Fibroblast of skin of left biceps (primary cell): Measurements from ENCODE around the gene MCF2L2.

ENCODE experiments used
- DNase-seq, 2 experiments: peaks; one replicate each; pipeline ENCODE4 v3.0.0-alpha.2; 2013; ENCODE audit warnings: low read depth in 2 of 2

The MCF2L2 gene

DNA sequence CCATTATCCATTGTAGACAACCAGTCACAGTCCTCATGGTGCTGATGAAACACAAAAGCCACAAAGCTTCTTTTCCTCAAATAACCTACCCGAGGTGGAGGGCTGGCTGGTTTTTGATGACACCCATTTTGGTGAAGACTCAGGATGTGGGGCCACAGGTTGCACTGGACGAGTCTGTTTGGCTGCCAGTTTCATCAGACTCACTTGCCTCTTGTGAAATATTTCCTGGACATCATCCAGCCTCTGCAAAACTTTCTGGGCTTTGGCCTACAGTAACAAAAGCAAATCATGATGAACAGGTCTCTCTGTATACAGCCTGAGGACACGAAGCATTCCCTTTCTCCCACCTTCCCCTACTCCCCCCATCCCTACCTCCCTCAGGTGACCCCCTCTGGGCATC is 133.2 kb downstream of the MCF2L2 start:
- DNase-seq = peak; percentile 64 to 65

DNA sequence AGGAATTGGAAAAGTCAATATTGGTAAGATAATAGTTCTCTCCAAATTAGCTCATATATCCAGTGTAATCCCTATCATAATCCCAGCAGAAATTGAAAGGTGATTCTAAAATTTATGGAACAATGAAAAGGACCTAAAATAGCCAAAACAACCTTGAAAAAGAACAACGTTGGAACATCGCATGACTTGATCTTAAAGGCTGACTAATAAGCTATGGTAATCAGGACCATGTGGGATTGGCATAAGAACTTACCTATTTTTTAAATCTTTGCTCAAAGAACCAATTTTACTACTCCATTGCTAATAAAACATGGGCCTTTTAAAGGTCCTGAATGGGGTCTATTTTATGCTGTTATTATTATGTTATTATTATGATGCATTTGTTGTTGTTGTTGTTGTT is 134.5 kb downstream of the MCF2L2 start:
- DNase-seq = no peak

DNA sequence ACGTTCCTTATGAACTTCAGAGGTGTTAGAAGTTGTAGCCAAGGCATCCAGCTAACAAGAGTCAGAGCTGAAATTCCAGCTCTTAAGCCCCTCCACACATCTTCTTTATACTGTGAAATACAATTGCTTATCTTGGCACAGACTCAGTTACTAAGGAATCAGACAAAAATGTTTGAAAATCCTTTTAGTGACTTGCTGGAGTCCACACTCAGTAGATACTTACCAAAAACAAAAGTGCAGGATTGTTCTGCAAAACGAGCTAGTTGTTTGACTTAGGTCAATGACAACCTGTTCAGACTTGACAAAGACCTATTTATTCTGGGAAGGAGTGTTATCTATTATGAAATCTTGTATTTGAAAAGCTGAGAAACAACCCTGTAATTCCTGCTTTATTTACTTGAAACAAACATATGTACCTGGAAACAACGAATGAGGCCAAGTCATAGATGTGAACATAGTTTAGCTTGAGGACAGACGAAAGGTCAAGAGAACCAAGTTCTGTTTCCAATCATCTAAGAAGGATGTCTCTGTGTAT is 136.9 kb downstream of the MCF2L2 start:
- peak; percentile 63 to 68 for DNase-seq

DNA sequence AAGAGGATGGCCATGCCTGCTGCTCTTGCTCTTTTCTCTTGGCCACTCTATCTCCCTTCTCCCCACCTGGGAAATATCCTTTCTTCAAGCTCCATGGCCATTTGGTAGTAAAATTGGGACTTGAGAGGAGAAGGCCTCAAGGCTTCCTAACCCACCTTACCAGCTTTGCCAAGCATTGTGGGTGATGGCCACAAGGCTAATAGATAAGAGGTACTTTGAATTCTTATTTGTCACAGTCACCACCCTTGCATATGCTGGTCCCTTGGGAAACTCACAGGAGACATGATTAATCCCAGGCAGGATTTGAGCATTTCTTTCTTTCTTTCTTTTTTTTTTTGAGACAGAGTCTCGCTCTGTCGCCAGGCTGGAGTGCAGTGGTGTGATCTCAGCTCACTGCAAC is 138.2 kb downstream of the MCF2L2 start:
- no peak for DNase-seq

DNA sequence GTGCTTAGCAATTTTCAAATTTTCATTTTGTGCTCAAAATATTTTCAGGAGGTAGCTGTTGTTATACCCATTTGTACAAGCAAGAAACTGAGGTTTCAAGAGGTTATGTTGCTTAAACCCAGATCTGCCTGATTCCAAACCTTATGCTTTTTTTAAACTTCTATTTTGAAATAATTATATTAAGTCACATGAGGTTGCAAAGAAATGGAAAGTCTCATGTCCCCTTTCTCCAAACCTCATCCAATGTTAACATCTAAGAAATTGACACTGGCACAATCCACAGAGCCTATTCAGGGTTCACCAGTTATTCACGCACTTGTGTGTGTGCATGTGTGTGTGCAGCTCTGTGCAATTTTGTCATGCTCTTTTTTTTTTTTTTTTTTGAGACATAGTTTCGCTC is 140.3 kb downstream of the MCF2L2 start:
- DNase-seq = no peak

DNA sequence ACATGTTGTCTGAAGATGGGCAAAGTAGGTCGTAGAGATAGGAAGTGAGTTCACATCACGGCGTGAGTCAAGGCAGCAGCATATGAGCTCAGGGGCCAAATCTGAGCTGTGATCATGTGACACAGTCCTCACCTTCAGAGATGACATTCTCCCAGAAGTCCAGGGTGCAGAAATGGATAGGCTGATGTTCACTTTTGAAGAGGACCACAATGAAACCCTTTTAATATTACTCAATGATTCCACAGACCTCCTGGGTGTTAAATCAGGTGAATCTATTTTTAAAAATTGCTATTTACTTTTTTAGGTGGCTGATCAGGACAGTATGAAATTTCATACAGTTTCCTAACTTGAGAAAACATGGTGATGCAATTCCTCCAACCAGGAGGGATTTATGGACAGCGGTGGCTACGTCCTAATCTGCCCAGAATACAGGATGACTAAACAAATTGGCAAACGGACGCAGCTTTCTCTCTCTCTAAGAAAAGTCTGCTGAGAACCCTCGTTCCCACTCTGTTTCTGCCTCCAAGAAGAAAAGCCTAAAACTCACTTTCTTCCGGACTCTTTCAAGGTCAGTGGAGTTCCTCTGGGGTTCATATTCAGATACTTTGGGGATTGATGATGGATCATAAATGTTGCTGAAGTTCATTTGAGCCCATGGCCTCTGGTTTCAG is 141.0 kb downstream of the MCF2L2 start:
- no peak for DNase-seq

DNA sequence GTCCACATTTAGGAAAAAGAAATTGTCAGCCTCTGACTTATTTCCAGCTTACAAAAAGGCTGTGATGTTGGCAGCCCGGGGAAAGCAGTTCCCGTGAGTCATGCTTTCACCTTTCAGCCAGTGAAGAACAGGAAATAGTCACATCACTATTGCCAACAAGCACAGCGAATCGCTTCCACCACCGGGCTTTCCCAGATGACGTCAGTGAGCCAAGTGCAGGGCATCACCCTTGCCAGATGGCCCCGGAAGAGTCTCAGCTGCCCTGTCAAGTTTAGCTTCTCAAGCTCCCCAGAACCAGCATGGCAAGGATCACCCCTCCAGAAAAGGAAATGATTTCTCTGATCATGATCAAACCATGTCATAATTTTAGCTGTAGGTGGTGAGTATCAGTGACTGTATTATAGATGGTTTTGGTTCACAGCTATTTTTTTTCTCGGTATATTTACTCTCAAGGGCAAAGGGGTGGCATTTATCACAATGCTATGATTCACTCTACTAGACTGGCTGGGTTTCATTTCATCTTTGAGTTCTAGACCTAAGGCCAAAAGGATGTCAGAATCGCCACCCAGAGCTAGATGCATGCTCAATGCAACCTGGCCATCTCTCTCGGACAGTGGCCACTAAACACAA is 142.5 kb downstream of the MCF2L2 start:
- DNase-seq = peak; percentile 62 to 63

DNA sequence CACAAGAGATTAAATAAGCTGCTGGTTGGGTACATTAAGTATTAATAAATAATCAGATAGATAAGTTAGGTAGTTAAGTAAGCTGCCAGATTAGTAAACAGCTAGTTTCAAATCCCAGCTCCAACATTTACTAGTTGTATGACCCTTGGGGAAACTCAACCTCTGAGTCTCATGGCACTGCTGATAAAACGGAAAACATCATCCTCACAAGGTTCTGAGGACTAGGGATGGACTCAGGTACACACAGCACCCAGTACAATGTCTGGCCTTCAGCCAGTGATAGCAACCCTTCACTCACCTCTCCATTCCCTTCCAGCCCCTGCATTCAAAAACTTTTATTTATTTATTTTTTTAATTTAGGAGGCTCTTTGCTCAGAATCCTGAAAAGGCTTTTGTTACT is 143.1 kb downstream of the MCF2L2 start:
- DNase-seq = no peak

DNA sequence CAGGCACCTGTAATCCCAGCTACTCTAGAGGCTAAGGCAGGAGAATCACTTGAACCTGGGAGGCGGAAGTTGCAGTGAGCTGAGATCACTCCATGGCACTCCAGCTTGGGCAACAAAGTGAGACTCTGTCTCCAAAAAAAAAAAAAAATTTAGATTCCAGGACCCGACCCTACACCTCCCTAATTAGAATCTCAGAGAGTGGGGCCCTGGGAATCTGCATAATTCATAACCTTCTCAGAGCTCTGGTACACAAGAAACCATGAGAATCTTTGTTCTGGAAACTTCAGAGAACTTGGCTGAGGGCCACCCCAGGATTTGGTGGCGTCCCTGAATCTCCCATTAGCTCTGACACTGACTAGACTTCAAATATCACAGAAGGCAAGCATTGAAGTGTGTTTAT is 143.8 kb downstream of the MCF2L2 start:
- DNase-seq = no peak

DNA sequence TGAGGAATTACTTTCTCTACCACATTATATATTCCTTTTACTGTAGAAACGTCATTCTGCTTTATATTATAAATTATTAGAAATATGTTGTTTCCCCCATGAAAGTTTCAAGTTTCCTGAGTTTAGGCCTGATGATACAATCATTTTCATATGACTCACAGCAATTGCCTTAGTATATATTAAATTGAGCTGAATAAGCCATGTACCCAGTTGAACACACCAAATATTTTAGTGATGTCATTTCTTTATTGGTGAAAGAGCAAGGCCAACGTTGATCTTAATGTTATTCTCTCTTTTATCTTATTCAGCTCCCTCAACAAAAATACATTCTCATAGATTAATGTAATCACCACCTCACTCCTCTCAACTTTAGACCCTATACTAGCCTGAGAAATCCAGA is 144.5 kb downstream of the MCF2L2 start:
- DNase-seq = no peak

DNA sequence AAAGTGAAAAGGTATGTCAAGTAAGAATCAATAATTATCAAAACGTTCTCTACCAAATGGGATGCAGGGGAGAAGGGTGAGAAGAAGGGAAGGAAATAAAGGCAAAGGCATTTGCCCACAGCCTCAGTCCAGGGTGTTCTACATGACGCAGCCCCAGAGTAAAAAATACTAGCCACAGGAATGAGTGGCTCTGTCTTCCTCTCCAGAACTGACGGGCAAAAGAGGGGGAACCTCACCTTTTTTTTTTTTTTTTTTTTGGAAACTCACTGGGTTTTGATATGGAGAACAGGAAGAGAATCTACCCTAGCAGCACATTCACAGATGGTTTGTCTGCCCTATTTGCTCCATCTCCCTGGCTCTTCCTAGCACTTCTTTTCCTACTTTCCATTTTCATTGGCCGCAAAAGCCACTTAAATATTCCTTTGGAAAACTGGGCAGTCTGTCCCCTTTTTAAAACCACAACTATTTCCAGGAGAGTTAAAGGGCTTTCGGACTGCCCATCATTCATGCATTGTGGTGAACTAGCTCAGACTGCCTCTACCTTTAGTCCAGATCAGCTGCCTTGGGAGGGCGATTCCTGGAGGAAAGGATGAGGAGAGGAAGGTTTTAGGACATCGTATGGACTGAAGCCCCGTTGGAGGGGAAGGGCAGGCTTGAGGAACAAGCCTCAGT is 147.2 kb downstream of the MCF2L2 start:
- DNase-seq = no peak

DNA sequence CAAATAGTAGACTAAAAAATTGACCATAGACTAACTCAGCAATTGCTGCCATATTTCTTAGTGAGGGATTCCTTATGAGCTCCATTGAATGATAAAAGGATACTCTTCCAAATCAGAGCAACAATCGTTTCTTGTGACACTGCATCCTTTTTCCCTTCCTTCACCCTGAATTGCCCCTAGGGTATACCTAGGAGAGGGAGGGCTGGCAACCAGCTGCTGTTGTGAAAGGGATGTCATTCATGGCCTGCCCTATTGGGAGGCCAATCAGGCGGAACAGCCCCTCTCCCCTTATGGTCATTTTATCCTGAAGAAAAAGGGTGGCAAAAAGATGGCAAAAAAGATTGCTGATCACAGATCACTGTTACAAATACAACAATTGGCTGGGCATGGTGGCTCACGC is 149.0 kb downstream of the MCF2L2 start:
- DNase-seq = no peak

DNA sequence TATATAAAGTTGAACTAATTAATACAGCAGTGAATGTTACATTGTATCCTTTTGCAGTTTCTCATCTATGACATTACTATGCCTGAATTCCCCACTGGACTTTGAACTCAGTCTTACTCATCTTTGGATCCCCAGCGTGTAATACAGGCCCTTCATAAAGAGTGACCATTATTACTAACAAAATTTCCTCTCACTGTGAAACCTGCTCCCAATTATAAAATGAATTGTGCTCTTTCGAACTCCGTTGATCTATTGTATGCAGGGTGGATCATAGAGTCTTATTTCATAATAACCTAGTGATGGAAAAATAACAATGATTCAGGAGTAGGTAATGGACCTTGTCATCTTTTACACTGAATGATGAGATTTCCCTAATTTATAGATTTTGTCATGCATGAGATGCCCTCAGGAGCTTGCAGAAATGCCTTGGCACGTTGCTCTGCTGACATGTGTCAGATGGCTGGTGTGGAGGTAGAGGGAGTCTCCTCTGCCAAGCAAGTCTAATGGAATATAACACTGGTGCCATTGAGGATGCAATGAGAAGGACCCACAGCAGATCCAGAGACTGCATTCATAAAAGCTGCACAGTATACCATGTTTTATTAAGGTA is 149.8 kb downstream of the MCF2L2 start:
- DNase-seq = no peak

DNA sequence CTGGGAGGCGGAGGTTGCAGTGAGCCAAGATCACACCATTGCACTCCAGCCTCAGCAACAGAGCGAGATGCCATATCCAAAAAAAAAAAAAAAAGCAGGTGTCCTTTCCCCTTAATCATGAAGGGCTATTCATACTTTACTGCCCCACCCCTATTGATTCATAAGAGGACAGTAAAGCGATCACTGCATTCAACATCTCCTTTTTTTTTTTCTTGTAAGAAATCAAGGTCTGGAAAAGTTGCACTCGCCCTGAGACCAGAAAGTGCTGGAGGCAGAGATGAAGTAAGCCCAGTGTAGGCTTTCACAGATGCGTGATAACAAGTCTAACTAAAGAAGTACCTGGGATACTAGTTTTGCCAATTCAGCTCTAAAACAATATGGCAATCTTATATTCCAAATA is 151.2 kb downstream of the MCF2L2 start:
- no peak for DNase-seq

DNA sequence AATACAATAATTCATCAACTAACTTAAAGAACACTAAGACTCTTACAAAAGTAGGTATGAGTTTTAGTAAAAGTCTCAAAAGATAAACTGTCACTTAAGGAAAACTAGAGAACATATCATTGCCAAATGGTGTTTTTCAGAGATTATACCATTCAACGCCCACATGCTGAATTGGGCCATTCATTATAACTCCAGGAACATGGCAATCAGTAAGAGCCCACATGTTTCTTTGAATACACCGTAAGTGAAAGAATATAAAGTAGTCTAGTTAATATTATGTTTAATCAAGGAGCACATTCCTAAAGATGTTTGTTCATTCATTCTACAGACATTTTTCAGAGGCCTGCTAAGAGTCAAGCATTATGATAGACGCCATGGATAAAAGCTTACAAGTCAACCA is 152.5 kb downstream of the MCF2L2 start:
- no peak for DNase-seq

DNA sequence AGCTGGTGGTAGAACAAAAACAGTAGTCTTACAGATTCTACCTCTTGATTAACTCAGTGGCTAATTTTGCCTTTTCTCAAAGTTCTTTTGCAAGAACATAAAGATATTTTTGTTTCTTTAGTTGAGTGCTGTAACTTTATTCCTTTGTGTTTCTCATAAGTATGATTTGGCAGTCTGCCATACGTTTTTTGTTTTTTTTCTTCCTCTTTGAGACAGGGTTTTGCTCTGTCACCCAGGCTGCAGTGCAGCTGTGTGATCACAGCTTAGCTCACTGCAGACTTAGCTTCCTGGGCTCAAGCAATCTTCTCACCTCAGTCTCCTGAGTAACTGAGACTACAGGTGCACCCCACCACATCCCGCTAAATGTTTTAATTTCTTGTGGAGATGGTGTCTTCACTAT is 153.0 kb downstream of the MCF2L2 start:
- DNase-seq = no peak

DNA sequence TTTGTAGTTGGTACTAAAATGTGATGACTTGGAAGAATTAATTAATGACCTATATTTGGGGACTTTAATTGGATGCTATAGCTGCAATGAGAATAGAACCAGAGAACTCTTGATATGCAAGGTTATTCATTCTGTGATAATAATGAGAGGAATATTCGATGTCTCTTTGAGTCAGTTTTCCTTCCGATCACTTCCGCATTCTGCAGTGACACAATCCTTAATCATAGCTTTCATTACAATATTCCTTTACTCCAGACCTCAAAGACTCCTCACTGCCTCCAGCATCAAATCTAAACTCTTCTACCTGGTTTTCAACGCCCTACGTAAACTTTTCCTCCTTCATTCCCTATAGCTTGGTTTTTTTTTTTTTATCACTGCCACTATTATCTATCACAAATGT is 153.8 kb downstream of the MCF2L2 start:
- DNase-seq = no peak

DNA sequence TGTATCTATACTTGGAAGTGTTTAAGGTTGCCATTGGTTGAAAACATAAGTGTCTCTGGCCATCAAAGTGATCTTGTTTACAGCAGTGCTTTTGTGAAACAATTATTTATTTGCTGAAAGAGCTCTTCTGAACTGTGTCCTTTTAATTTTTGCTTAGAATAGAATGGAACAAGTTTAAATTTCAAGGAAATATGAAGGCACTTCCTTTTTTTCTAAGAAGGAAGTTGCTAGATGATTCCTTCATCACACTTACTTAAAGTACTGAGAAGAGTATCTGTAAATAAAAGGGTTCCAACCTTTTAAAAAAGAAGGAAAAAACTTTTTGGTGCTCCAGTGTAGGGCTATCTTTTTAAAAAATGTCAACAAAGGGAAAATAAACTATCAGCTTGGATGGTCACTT is 155.6 kb downstream of the MCF2L2 start:
- DNase-seq = no peak

DNA sequence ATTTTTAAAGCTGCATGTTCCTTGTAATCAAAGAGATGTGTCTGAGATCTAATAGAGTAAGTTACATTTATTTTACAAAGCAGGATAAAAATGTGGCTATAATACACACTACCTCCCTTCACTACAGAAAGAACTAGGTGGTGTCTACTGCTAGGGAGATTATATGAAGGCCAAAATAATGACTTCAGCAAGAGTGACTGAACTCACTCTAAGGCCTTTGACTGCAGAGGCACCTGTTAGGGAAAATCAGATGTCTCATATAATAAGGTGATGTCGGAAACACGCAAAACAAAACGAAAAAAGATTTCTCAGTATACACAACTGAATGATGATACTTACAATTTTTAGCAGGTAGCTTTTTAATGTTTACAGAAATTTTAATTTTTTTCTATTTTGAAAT is 156.3 kb downstream of the MCF2L2 start:
- no peak for DNase-seq

DNA sequence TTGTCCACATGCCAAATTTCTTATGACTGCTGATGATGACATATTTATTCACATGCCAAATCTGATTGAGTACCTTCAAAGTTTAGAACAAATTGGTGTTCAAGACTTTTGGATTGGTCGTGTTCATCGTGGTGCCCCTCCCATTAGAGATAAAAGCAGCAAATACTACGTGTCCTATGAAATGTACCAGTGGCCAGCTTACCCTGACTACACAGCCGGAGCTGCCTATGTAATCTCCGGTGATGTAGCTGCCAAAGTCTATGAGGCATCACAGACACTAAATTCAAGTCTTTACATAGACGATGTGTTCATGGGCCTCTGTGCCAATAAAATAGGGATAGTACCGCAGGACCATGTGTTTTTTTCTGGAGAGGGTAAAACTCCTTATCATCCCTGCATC is 158.1 kb downstream of the MCF2L2 start:
- no peak for DNase-seq

DNA sequence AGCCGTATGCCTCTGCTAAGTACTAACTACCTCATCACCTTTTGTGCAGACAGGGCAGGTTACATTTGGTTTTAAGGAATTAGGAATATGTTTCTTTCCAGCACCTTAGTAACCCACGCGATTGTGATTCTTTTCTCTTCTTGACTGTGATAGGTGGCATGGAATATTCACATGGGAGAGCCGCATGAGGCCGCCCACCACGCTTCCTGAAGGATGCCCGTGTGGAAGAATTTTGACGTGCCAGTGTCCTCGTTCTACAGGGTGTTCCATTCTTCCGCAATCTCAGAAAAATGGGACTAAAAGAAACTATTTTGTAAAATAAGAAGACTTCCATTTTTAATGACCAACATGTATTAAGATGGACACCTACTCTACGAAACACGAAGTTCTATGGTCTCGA is 159.1 kb downstream of the MCF2L2 start:
- DNase-seq = no peak

DNA sequence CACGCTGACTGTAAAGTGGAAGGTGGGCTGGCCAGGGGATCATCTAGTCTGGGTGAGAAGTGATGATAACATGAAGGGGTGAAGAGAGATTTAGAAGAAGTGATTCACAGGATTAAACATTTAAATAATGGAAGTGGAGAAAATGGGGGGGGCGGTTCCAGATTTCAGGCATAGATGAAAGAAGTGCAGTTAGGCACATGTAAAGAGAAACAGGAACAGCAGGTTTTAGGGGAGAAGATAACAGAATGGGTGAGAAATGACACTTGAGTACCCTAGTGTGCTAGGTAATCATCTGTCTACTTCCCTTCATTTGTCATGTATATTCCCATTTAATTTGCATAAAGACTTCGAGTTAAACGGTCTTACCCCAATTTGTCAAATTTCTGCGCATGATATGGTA is 160.1 kb downstream of the MCF2L2 start:
- DNase-seq = no peak

DNA sequence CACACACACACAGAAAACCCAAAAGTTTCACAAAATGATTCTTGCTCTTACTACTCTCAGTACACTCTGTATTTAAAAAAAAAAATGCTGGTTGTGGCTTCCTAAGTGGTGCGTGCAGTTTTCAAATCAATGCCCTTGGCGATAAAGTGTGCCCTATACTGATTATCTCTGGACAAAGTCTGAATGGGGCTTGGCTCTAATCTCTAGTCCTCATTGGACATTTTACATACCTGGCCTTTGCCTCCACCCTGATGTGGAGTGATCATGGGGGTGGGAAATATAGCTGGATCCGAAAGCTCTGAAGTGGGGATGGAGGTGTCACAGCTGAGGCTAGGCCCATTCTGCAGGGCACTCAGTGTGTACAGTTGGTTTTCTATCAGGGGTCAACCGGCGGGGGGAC is 161.3 kb downstream of the MCF2L2 start:
- no peak for DNase-seq
